Mesodermal cell (in vitro differentiated cells): ENCODE results near the gene USP11.
A peak's percentile ranks its signal among the peaks of the same experiment; 100 is the strongest.
"Not testable (repeated sequence)": the region's sequence is repeated elsewhere in the genome, so short reads cannot be mapped to it uniquely, and the experiment has no call there.

Source experiments
- H3K27ac ChIP-seq: 2 replicates; pipeline ENCODE4 v1.7.0; 2013; ENCODE audit warnings: mild to moderate bottlenecking, low read depth, low read length, moderate library complexity; ENCODE audit not compliant: severe bottlenecking
- H3K36me3 ChIP-seq: 2 replicates; pipeline ENCODE4 v1.7.1; 2013; ENCODE audit warnings: mild to moderate bottlenecking, low read length, moderate library complexity; ENCODE audit not compliant: control insufficient read depth, insufficient read depth
- H3K4me1 ChIP-seq: one replicate; pipeline ENCODE4 v1.7.1; 2013; ENCODE audit warnings: mild to moderate bottlenecking, low read length; ENCODE audit not compliant: insufficient read depth, control insufficient read depth, poor library complexity, severe bottlenecking
- H3K4me3 ChIP-seq: 2 replicates; pipeline ENCODE4 v1.7.0; 2013; ENCODE audit warnings: low read length, control low read depth, mild to moderate bottlenecking; ENCODE audit not compliant: insufficient read depth, poor library complexity, severe bottlenecking; ENCODE audit errors: extremely low read depth
- H3K9me3 ChIP-seq: 2 replicates; pipeline ENCODE4 v1.7.1; 2013; ENCODE audit warnings: mild to moderate bottlenecking, low read length, moderate library complexity; ENCODE audit not compliant: control insufficient read depth
- WGBS, 2 experiments: methylation state at CpG; one replicate each; pipeline ENCODE4 v1.1.5; 2013; ENCODE audit warnings: missing lambda C conversion rate in 2 of 2; ENCODE audit not compliant: insufficient coverage in 2 of 2; 5-methylcytosine and 5-hydroxymethylcytosine counted together

USP11 gene

GRCh38 chrX:47247999-47248320 lies 15.2 kb downstream of the USP11 start:
- H3K4me1 ChIP-seq, result no peaks in the 10 kb centered on the region
- no peak overlapping the region for H3K27ac ChIP-seq
- H3K9me3 ChIP-seq, result no peaks in the 10 kb centered on the region
- H3K36me3 ChIP-seq, result peaks cover 24% of the 10 kb centered on the region
- no peak overlapping the region for H3K4me3 ChIP-seq
- 87 to 95% methylated on average over 8 to 10 of the region's 13 CpGs for WGBS, 2 experiments

GRCh38 chrX:47248576-47248975 lies 15.8 kb downstream of the USP11 start:
- H3K36me3 ChIP-seq, result peaks cover 21% of the 10 kb centered on the region
- no peaks in the 10 kb centered on the region for H3K9me3 ChIP-seq
- no peak overlapping the region for H3K27ac ChIP-seq
- no peak overlapping the region for H3K4me3 ChIP-seq
- H3K4me1 ChIP-seq, result no peaks in the 10 kb centered on the region
- 100% methylated on average over 2 of the region's 6 CpGs; no CpG with 5 or more reads in 1 of the 2 experiments for WGBS, 2 experiments

- no peak overlapping the region for H3K4me3 ChIP-seq
- no peaks in the 10 kb centered on the region for H3K9me3 ChIP-seq
- no peaks in the 10 kb centered on the region for H3K4me1 ChIP-seq
- no peak overlapping the region for H3K27ac ChIP-seq
- WGBS, 2 experiments, result 100% methylated on average over 1 of the region's 6 CpGs; no CpG with 5 or more reads in 1 of the 2 experiments
- peaks cover 16% of the 10 kb centered on the region for H3K36me3 ChIP-seq
Measured at GRCh38 chrX:47250017-47250347, 17.2 kb downstream of the USP11 start.

- not testable (repeated sequence) for H3K4me3 ChIP-seq, H3K9me3 ChIP-seq, H3K4me1 ChIP-seq, H3K27ac ChIP-seq, H3K36me3 ChIP-seq
- 93 to 100% methylated on average over 4 to 5 of the region's 12 CpGs for WGBS, 2 experiments
Measured at GRCh38 chrX:47257620-47258019, 24.8 kb downstream of the USP11 start.

GRCh38 chrX:47264483-47265173 lies 31.8 kb downstream of the USP11 start:
- Histone ChIP-seq H3K4me1 (peaks cover 6% of the 10 kb centered on the region), H3K36me3 (no peaks in the 10 kb centered on the region), H3K9me3 (no peaks in the 10 kb centered on the region), H3K4me3 (no peak overlapping the region), H3K27ac (peak overlapping the region; percentile 71)
- WGBS, 2 experiments, result 80 to 90% methylated on average over 1 to 2 of the region's 7 CpGs

- Histone ChIP-seq H3K4me3 (no peak overlapping the region), H3K4me1 (peaks cover 6% of the 10 kb centered on the region), H3K36me3 (no peaks in the 10 kb centered on the region), H3K27ac (no peak overlapping the region), H3K9me3 (no peaks in the 10 kb centered on the region)
- 54 to 73% methylated on average over 4 of the region's 7 CpGs for WGBS, 2 experiments
Measured at GRCh38 chrX:47266643-47267042, 33.8 kb downstream of the USP11 start.

GRCh38 chrX:47272013-47272408 lies 39.2 kb downstream of the USP11 start:
- Histone ChIP-seq H3K27ac (no peak overlapping the region), H3K4me3 (no peak overlapping the region), H3K4me1 (no peaks in the 10 kb centered on the region), H3K36me3 (no peaks in the 10 kb centered on the region), H3K9me3 (no peaks in the 10 kb centered on the region)
- 100% methylated on average over 1 of the region's 2 CpGs; no CpG with 5 or more reads in 1 of the 2 experiments for WGBS, 2 experiments

- WGBS, 2 experiments, result 53 to 86% methylated on average over 1 to 3 of the region's 7 CpGs
- H3K4me3 ChIP-seq, result no peak overlapping the region
- no peak overlapping the region for H3K27ac ChIP-seq
Measured at GRCh38 chrX:47273011-47273730, 40.4 kb downstream of the USP11 start.

GRCh38 chrX:47278691-47279090 lies 45.9 kb downstream of the USP11 start:
- WGBS, 2 experiments, result 100% methylated on average over 1 of the region's 2 CpGs; no CpG with 5 or more reads in 1 of the 2 experiments
- Histone ChIP-seq H3K36me3 (no peaks in the 10 kb centered on the region), H3K4me1 (no peaks in the 10 kb centered on the region), H3K27ac (no peak overlapping the region), H3K9me3 (no peaks in the 10 kb centered on the region), H3K4me3 (no peak overlapping the region)

More at GRCh38 chrX:47273011-47273730, 40.4 kb downstream of the USP11 start:
- Histone ChIP-seq H3K9me3 (no peaks in the 10 kb centered on the region), H3K4me1 (no peaks in the 10 kb centered on the region), H3K36me3 (no peaks in the 10 kb centered on the region)

- 86 to 89% methylated on average over 8 to 13 of the region's 18 CpGs for WGBS, 2 experiments
- Histone ChIP-seq H3K36me3 (no peaks in the 10 kb centered on the region), H3K4me1 (no peaks in the 10 kb centered on the region), H3K27ac (no peak overlapping the region), H3K9me3 (no peaks in the 10 kb centered on the region), H3K4me3 (no peak overlapping the region)
Measured at GRCh38 chrX:47283015-47283771, 50.4 kb downstream of the USP11 start.
